SK-N-SH (cell line): ENCODE data around the gene DLK2. TPM values are rescaled to one million over a fixed set of nuclear protein-coding genes. Genes with fewer than 3 reads are reported as not detected.

Source experiments
- CTCF ChIA-PET: fragments of 300-600, 350-600 bp; formaldehyde crosslinking; extraction: SDS; loops from one replicate; lab custom pipeline; 2021; lab: Yijun Ruan, JAX
- POLR2A ChIA-PET: fragments of 350-600 bp; sonication (Branson Sonifier 250); formaldehyde crosslinking; extraction: SDS; loops from one replicate; lab custom pipeline; 2020; ENCODE audit warnings: antibody characterized with exemption, inconsistent platforms; lab: Yijun Ruan, JAX
- DNase-seq: peaks from one replicate; pipeline ENCODE4 v3.0.0; 2012
- H2AFZ ChIP-seq: fragments of 200-600 bp; sonication (generic); 2 replicates; pipeline ENCODE4 v1.8.1; 2016; ENCODE audit warnings: antibody characterized with exemption, mild to moderate bottlenecking, low read depth
- H3F3A ChIP-seq: fragments of 200-600 bp; sonication (generic); replicated peaks from 2 replicates; pipeline ENCODE3; 2016; ENCODE audit warnings: antibody characterized with exemption, mild to moderate bottlenecking; ENCODE audit not compliant: insufficient read depth
- H3K27ac ChIP-seq, 2 experiments: fragments of 200-500 bp in 1 of 2; fragments of 200-600 bp in 1 of 2; sonication (Bioruptor generic) in 1 of 2; sonication (generic), shearing (Covaris generic) in 1 of 2; 2 replicates each; pipeline versions ENCODE4 v1.5.1 to v1.6.1; 2014 to 2016; ENCODE audit warnings: low read depth in 2 of 2, inconsistent platforms in 1 of 2, low read length in 1 of 2, mild to moderate bottlenecking in 1 of 2, mixed read lengths in 1 of 2
- H3K27me3 ChIP-seq: fragments of 200-600 bp; sonication (generic), shearing (Covaris generic); 2 replicates; pipeline ENCODE4 v1.6.1; 2016; ENCODE audit warnings: mixed run types; ENCODE audit not compliant: insufficient read depth
- H3K36me3 ChIP-seq, 2 experiments: fragments of 200-500 bp in 1 of 2; fragments of 200-600 bp in 1 of 2; sonication (Bioruptor generic) in 1 of 2; sonication (generic) in 1 of 2; replicated peaks in 1 of 2; 2 replicates each; pipeline versions ENCODE3 to v1.5.1; 2014 to 2016; ENCODE audit warnings: low read length in 1 of 2, mild to moderate bottlenecking in 1 of 2; ENCODE audit not compliant: insufficient read depth in 2 of 2, control insufficient read depth in 1 of 2
- H3K4me1 ChIP-seq, 2 experiments: fragments of 200-500 bp in 1 of 2; fragments of 200-600 bp in 1 of 2; sonication (Bioruptor generic) in 1 of 2; sonication (generic), shearing (Covaris generic) in 1 of 2; 2 replicates each; pipeline versions ENCODE4 v1.5.1 to v1.6.1; 2014 to 2016; ENCODE audit warnings: low read depth in 1 of 2, low read length in 1 of 2, mixed run types in 1 of 2; ENCODE audit not compliant: insufficient read depth in 2 of 2, control insufficient read depth in 1 of 2
- H3K4me2 ChIP-seq: fragments of 200-600 bp; sonication (generic), shearing (Covaris generic); 2 replicates; pipeline ENCODE4 v1.6.1; 2017; ENCODE audit warnings: mixed run types
- H3K4me3 ChIP-seq, 2 experiments: fragments of 200-500 bp in 1 of 2; fragments of 200-600 bp in 1 of 2; sonication (Bioruptor generic) in 1 of 2; sonication (generic), shearing (Covaris generic) in 1 of 2; 2 replicates each; pipeline versions ENCODE4 v1.5.1 to v1.8.1; 2014 to 2016; ENCODE audit warnings: low read depth in 2 of 2, inconsistent platforms in 1 of 2, low read length in 1 of 2, mild to moderate bottlenecking in 1 of 2, mixed read lengths in 1 of 2, moderate library complexity in 1 of 2
- H3K79me2 ChIP-seq: fragments of 200-600 bp; sonication (generic); 2 replicates; pipeline ENCODE4 v1.8.1; 2017; ENCODE audit warnings: mild to moderate bottlenecking; ENCODE audit not compliant: insufficient read depth
- H3K9ac ChIP-seq: fragments of 200-600 bp; sonication (generic); 2 replicates; pipeline ENCODE4 v1.6.1; 2017; ENCODE audit warnings: mixed run types
- H3K9me2 ChIP-seq: fragments of 200-600 bp; sonication (generic); 2 replicates; pipeline ENCODE4 v1.6.1; 2017; ENCODE audit warnings: mixed run types
- H3K9me3 ChIP-seq: fragments of 200-600 bp; sonication (generic); 2 replicates; pipeline ENCODE4 v1.6.1; 2017; ENCODE audit warnings: mixed run types, mild to moderate bottlenecking, moderate library complexity
- H4K20me1 ChIP-seq: fragments of 200-600 bp; sonication (generic); 2 replicates; pipeline ENCODE4 v1.6.1; 2017; ENCODE audit warnings: mild to moderate bottlenecking, mixed run types; ENCODE audit not compliant: insufficient read depth
- ELF1 ChIP-seq: IDR thresholded peaks from 2 replicates; pipeline ENCODE4 v1.4.0; 2012
- GABPA ChIP-seq: IDR thresholded peaks from 2 replicates; pipeline ENCODE4 v1.4.0; 2012; ENCODE audit warnings: low read depth, mild to moderate bottlenecking
- JUND ChIP-seq: IDR thresholded peaks from 2 replicates; pipeline ENCODE4 v1.4.0; 2012
- NFIC ChIP-seq: IDR thresholded peaks from 2 replicates; pipeline ENCODE4 v1.4.0; 2012; ENCODE audit warnings: borderline replicate concordance
- NRF1 ChIP-seq: IDR thresholded peaks from 2 replicates; pipeline ENCODE4 v1.6.1; 2012; ENCODE audit warnings: low read depth, mild to moderate bottlenecking, low read length
- RCOR1 ChIP-seq: fragments of 150-350 bp; IDR thresholded peaks from 2 replicates; pipeline ENCODE4 v1.6.1; 2017; ENCODE audit warnings: antibody characterized with exemption, low read length
- RXRA ChIP-seq: IDR thresholded peaks from 2 replicates; pipeline ENCODE4 v1.4.0; 2012; ENCODE audit warnings: low read depth, mild to moderate bottlenecking, borderline replicate concordance
- TAF1 ChIP-seq: IDR thresholded peaks from 2 replicates; pipeline ENCODE4 v1.6.1; 2012; ENCODE audit warnings: low read depth, mild to moderate bottlenecking, low read length, moderate library complexity, borderline replicate concordance
- polyA plus RNA-seq, 3 experiments: library from polyadenylated mRNA; depleted of rRNA; stranded (reverse); fragments of >200 nt; gene quantifications; 2 replicates each; pipeline ENCODE4 v1.2.3, GENCODE V29; 2012
- TF ChIP-seq, protein P1 (sequence below): IDR thresholded peaks from 2 replicates; pipeline ENCODE4 v1.4.0; 2012; ENCODE audit warnings: low read depth, borderline replicate concordance
- TF ChIP-seq, protein P2 (sequence below): IDR thresholded peaks from 2 replicates; pipeline ENCODE4 v1.6.1; 2012; ENCODE audit warnings: mild to moderate bottlenecking, low read depth, low read length, moderate library complexity
- TF ChIP-seq, protein P3 (sequence below): fragments of 150-350 bp; IDR thresholded peaks from 2 replicates; pipeline ENCODE4 v1.6.1; 2017; ENCODE audit warnings: antibody characterized with exemption, low read length, low read depth, borderline replicate concordance
- TF ChIP-seq, protein P4 (sequence below): IDR thresholded peaks from 2 replicates; pipeline ENCODE4 v1.4.0; 2012; ENCODE audit warnings: low read depth, borderline replicate concordance

DLK2 gene
- polyA plus RNA-seq, 1 of the 3 experiments (the other 2 are of a cell fraction) = 3.9 TPM

DNA sequence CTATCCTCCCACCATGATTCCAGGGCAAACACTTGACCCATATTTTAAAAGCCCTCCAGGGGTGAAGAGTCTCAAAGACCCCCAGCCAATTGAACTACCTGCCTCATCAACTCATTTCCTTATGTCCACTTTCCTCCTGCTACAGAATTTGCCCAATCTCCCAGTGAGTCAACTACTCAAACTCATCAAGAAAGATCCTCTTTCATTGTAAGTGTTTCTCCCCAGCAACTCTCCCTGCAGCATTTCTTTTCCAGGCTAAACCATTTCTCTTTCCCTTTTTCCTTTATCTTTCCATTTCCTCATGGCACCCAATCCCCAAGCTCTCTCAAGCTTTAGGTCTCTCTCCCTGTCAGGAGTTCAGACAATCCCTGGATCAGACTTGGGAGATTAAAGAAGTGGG lies 1.5 kb downstream of the DLK2 start:
- H4K20me1 ChIP-seq = no peaks in the 10 kb centered on the region
- no peak for DNase-seq
- no peak overlapping the region for H3K9ac ChIP-seq
- POLR2A ChIA-PET = interaction anchor here (0.5 kb wide), 1 partner anchor 84 kb away, joined by 3 read pairs; no protein-coding TSS in a partner anchor
- H3K9me3 ChIP-seq = no peaks in the 10 kb centered on the region
- H3K4me3 ChIP-seq = no peak overlapping the region
- no peak for TF ChIP-seq ELF1
- TF ChIP-seq NFIC = no peak
- TF ChIP-seq, protein P1, sequence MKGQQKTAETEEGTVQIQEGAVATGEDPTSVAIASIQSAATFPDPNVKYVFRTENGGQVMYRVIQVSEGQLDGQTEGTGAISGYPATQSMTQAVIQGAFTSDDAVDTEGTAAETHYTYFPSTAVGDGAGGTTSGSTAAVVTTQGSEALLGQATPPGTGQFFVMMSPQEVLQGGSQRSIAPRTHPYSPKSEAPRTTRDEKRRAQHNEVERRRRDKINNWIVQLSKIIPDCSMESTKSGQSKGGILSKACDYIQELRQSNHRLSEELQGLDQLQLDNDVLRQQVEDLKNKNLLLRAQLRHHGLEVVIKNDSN = no peak
- TF ChIP-seq JUND = no peak
- no peak for TF ChIP-seq TAF1
- no peak for TF ChIP-seq RCOR1
- TF ChIP-seq RXRA = no peak
- TF ChIP-seq, protein P2, sequence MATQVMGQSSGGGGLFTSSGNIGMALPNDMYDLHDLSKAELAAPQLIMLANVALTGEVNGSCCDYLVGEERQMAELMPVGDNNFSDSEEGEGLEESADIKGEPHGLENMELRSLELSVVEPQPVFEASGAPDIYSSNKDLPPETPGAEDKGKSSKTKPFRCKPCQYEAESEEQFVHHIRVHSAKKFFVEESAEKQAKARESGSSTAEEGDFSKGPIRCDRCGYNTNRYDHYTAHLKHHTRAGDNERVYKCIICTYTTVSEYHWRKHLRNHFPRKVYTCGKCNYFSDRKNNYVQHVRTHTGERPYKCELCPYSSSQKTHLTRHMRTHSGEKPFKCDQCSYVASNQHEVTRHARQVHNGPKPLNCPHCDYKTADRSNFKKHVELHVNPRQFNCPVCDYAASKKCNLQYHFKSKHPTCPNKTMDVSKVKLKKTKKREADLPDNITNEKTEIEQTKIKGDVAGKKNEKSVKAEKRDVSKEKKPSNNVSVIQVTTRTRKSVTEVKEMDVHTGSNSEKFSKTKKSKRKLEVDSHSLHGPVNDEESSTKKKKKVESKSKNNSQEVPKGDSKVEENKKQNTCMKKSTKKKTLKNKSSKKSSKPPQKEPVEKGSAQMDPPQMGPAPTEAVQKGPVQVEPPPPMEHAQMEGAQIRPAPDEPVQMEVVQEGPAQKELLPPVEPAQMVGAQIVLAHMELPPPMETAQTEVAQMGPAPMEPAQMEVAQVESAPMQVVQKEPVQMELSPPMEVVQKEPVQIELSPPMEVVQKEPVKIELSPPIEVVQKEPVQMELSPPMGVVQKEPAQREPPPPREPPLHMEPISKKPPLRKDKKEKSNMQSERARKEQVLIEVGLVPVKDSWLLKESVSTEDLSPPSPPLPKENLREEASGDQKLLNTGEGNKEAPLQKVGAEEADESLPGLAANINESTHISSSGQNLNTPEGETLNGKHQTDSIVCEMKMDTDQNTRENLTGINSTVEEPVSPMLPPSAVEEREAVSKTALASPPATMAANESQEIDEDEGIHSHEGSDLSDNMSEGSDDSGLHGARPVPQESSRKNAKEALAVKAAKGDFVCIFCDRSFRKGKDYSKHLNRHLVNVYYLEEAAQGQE = no peak
- no peak for TF ChIP-seq GABPA
- TF ChIP-seq, protein P3, sequence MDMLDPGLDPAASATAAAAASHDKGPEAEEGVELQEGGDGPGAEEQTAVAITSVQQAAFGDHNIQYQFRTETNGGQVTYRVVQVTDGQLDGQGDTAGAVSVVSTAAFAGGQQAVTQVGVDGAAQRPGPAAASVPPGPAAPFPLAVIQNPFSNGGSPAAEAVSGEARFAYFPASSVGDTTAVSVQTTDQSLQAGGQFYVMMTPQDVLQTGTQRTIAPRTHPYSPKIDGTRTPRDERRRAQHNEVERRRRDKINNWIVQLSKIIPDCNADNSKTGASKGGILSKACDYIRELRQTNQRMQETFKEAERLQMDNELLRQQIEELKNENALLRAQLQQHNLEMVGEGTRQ = no peak
- no peak for TF ChIP-seq NRF1
- TF ChIP-seq, protein P4, sequence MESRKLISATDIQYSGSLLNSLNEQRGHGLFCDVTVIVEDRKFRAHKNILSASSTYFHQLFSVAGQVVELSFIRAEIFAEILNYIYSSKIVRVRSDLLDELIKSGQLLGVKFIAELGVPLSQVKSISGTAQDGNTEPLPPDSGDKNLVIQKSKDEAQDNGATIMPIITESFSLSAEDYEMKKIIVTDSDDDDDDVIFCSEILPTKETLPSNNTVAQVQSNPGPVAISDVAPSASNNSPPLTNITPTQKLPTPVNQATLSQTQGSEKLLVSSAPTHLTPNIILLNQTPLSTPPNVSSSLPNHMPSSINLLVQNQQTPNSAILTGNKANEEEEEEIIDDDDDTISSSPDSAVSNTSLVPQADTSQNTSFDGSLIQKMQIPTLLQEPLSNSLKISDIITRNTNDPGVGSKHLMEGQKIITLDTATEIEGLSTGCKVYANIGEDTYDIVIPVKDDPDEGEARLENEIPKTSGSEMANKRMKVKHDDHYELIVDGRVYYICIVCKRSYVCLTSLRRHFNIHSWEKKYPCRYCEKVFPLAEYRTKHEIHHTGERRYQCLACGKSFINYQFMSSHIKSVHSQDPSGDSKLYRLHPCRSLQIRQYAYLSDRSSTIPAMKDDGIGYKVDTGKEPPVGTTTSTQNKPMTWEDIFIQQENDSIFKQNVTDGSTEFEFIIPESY = no peak
- no peaks in the 10 kb centered on the region for H3K9me2 ChIP-seq
- no peak overlapping the region for H3K27ac ChIP-seq
- H3K27me3 ChIP-seq = peaks cover 7% of the 10 kb centered on the region; the same call in 1 of the 2 replicates
- peaks cover 11% of the 10 kb centered on the region for H3F3A ChIP-seq
- no peak overlapping the region for H2AFZ ChIP-seq
- H3K36me3 ChIP-seq = peaks cover 3 to 18% of the 10 kb centered on the region in 2 experiments
- CTCF ChIA-PET = interaction anchor here (0.7 to 14.6 kb wide), 15 partner anchors 10 to 67 kb away, joined by 3 to 382 read pairs (median 5); partner anchors contain the start of genes LRRC73 and TJAP1
- H3K79me2 ChIP-seq = no peaks in the 10 kb centered on the region
- no peak overlapping the region for H3K4me2 ChIP-seq
- H3K4me1 ChIP-seq = peaks cover 0 to 8% of the 10 kb centered on the region in 2 experiments; a peak in 1 of 4 replicates
